ENCODE results near the gene ZFYVE28. TPM values are rescaled to one million over a fixed set of nuclear protein-coding genes. Genes with fewer than 3 reads are reported as not detected.

The ZFYVE28 gene
- total RNA-seq, 1 experiment from 2014 or later, result 0.82 TPM

GRCh38 chr4:2327579-2327978 lies 90.9 kb downstream of the ZFYVE28 start:
- POLR2A ChIA-PET, result no interaction called here

GRCh38 chr4:2324891-2325290 lies 93.6 kb downstream of the ZFYVE28 start:
- Mint-ChIP-seq H3K27me3 (ENCODE audit: insufficient read depth, unreplicated experiment) (no peaks in the 10 kb centered on the region), H3K27ac (ENCODE audit: unreplicated experiment) (no peak overlapping the region), H3K36me3 (ENCODE audit: insufficient read depth, unreplicated experiment) (no peaks in the 10 kb centered on the region), H3K4me1 (ENCODE audit: low read depth, unreplicated experiment) (peaks cover 3% of the 10 kb centered on the region), H3K4me3 (ENCODE audit: unreplicated experiment) (no peak overlapping the region), H3K9me3 (ENCODE audit: unreplicated experiment) (peaks cover 10% of the 10 kb centered on the region)
- Histone ChIP-seq H3K4me3 (ENCODE audit: low read depth, low read length) (no peak overlapping the region), H3K4me1 (no peaks in the 10 kb centered on the region), H3K27me3 (replicated peaks; ENCODE audit: control insufficient read depth, insufficient read depth, low read length) (no peaks in the 10 kb centered on the region), H3K9me3 (peaks cover 5% of the 10 kb centered on the region; the same call in 1 of the 2 replicates), H3K36me3 (ENCODE audit: control insufficient read depth, insufficient read depth, low read length) (no peaks in the 10 kb centered on the region)
- CTCF ChIA-PET, result no interaction called here
- TF ChIP-seq CTCF (IDR thresholded peaks at IDR 0.05; ENCODE audit: insufficient read depth in 1 of 2, low read depth in 1 of 2, low read length in 1 of 2, severe bottlenecking in 1 of 2, unreplicated experiment in 1 of 2), result no peak
- no peak for DNase-seq
- intact Hi-C loops (cut with micrococcal nuclease; ENCODE audit: unreplicated experiment), result no loop called here
- no TSS peak for BruUV-seq (replicated peaks)
- POLR2A ChIA-PET, result no interaction called here

More at GRCh38 chr4:2327579-2327978, 90.9 kb downstream of the ZFYVE28 start:
- H3K4me3 Mint-ChIP-seq (ENCODE audit: unreplicated experiment), result no peak overlapping the region
- H3K27ac Mint-ChIP-seq (ENCODE audit: unreplicated experiment), result no peak overlapping the region
- H3K36me3 ChIP-seq (ENCODE audit: control insufficient read depth, insufficient read depth, low read length), result no peaks in the 10 kb centered on the region
- no peaks in the 10 kb centered on the region for H3K36me3 Mint-ChIP-seq (ENCODE audit: insufficient read depth, unreplicated experiment)
- intact Hi-C loops (cut with micrococcal nuclease; ENCODE audit: unreplicated experiment), result no loop called here
- no peaks in the 10 kb centered on the region for H3K27me3 Mint-ChIP-seq (ENCODE audit: insufficient read depth, unreplicated experiment)
- no peak overlapping the region for H3K4me3 ChIP-seq (ENCODE audit: low read depth, low read length)
- H3K27me3 ChIP-seq (replicated peaks; ENCODE audit: control insufficient read depth, insufficient read depth, low read length), result no peaks in the 10 kb centered on the region
- BruUV-seq (replicated peaks), result no TSS peak
- no peaks in the 10 kb centered on the region for H3K4me1 ChIP-seq
- DNase-seq, result no peak
- no peak for TF ChIP-seq CTCF (IDR thresholded peaks at IDR 0.05; ENCODE audit: insufficient read depth in 1 of 2, low read depth in 1 of 2, low read length in 1 of 2, severe bottlenecking in 1 of 2, unreplicated experiment in 1 of 2)
- H3K9me3 ChIP-seq, result peaks cover 5% of the 10 kb centered on the region; the same call in 1 of the 2 replicates
- H3K9me3 Mint-ChIP-seq (ENCODE audit: unreplicated experiment), result peaks cover 10% of the 10 kb centered on the region
- peaks cover 12% of the 10 kb centered on the region for H3K4me1 Mint-ChIP-seq (ENCODE audit: low read depth, unreplicated experiment)
- CTCF ChIA-PET, result no interaction called here

GRCh38 chr4:2322841-2323240 lies 95.6 kb downstream of the ZFYVE28 start:
- ChIA-PET CTCF (no interaction called here), POLR2A (no interaction called here)
- H3K36me3 Mint-ChIP-seq (ENCODE audit: insufficient read depth, unreplicated experiment), result no peaks in the 10 kb centered on the region
- TF ChIP-seq CTCF (IDR thresholded peaks at IDR 0.05; ENCODE audit: insufficient read depth in 1 of 2, low read depth in 1 of 2, low read length in 1 of 2, severe bottlenecking in 1 of 2, unreplicated experiment in 1 of 2), result no peak
- DNase-seq, result no peak
- H3K36me3 ChIP-seq (ENCODE audit: control insufficient read depth, insufficient read depth, low read length), result no peaks in the 10 kb centered on the region
- no peak overlapping the region for H3K4me3 ChIP-seq (ENCODE audit: low read depth, low read length)
- H3K4me3 Mint-ChIP-seq (ENCODE audit: unreplicated experiment), result no peak overlapping the region
- H3K27me3 ChIP-seq (replicated peaks; ENCODE audit: control insufficient read depth, insufficient read depth, low read length), result no peaks in the 10 kb centered on the region
- BruUV-seq (replicated peaks), result no TSS peak
- no peak overlapping the region for H3K27ac Mint-ChIP-seq (ENCODE audit: unreplicated experiment)
- intact Hi-C loops (cut with micrococcal nuclease; ENCODE audit: unreplicated experiment), result no loop called here
- no peaks in the 10 kb centered on the region for H3K27me3 Mint-ChIP-seq (ENCODE audit: insufficient read depth, unreplicated experiment)
- H3K4me1 ChIP-seq, result no peaks in the 10 kb centered on the region
- H3K9me3 ChIP-seq, result peaks cover 5% of the 10 kb centered on the region; the same call in 1 of the 2 replicates
- H3K4me1 Mint-ChIP-seq (ENCODE audit: low read depth, unreplicated experiment), result no peaks in the 10 kb centered on the region
- H3K9me3 Mint-ChIP-seq (ENCODE audit: unreplicated experiment), result no peaks in the 10 kb centered on the region

Data from Caco-2 (cell line).